Liver (tissue), 9 donors: ENCODE data around the gene XPNPEP1. TPM values are rescaled to one million over a fixed set of nuclear protein-coding genes. Genes with fewer than 3 reads are reported as not detected.

Experiments used
- DNase-seq: peaks from one replicate; pipeline ENCODE4 v3.0.0-alpha.2; 2017; ENCODE audit warnings: low spot score
- H3K27ac ChIP-seq, 2 donors: one replicate each; pipeline ENCODE4 v1.7.0; 2013; ENCODE audit warnings: inconsistent platforms in 2 of 2, low read length in 2 of 2, control low read depth in 1 of 2, low read depth in 1 of 2, mild to moderate bottlenecking in 1 of 2
- H3K27me3 ChIP-seq, 4 donors: one replicate each; pipeline versions ENCODE4 v1.6.1 to v1.7.0; 2013; ENCODE audit warnings: low read length in 3 of 4, inconsistent platforms in 1 of 4, mild to moderate bottlenecking in 1 of 4, moderate library complexity in 1 of 4; ENCODE audit not compliant: control insufficient read depth in 4 of 4, insufficient read depth in 4 of 4
- H3K36me3 ChIP-seq, 4 donors: one replicate each; pipeline versions ENCODE4 v1.6.1 to v1.7.0; 2013; ENCODE audit warnings: low read length in 3 of 4, mild to moderate bottlenecking in 3 of 4, low read depth in 1 of 4, moderate library complexity in 1 of 4; ENCODE audit not compliant: control insufficient read depth in 4 of 4, insufficient read depth in 3 of 4
- H3K4me1 ChIP-seq, 4 donors: one replicate each; pipeline versions ENCODE4 v1.6.1 to v1.7.0; 2013; ENCODE audit warnings: low read length in 3 of 4, mild to moderate bottlenecking in 3 of 4, moderate library complexity in 1 of 4; ENCODE audit not compliant: control insufficient read depth in 4 of 4, insufficient read depth in 4 of 4
- H3K4me3 ChIP-seq, 3 donors: one replicate each; pipeline versions ENCODE4 v1.6.1 to v1.7.0; 2013; ENCODE audit warnings: low read length in 3 of 3, control low read depth in 1 of 3, low read depth in 1 of 3, mild to moderate bottlenecking in 1 of 3
- H3K9ac ChIP-seq, 2 donors: one replicate each; pipeline ENCODE4 v1.7.0; 2013; ENCODE audit warnings: low read length in 2 of 2, mild to moderate bottlenecking in 2 of 2, moderate library complexity in 2 of 2, control low read depth in 1 of 2, low read depth in 1 of 2
- H3K9me3 ChIP-seq, 4 donors: one replicate each; pipeline versions ENCODE4 v1.6.1 to v1.7.0; 2013; ENCODE audit warnings: low read length in 3 of 4; ENCODE audit not compliant: control insufficient read depth in 4 of 4
- CTCF ChIP-seq: fragments of 150-350 bp; IDR thresholded peaks from 2 replicates; pipeline ENCODE4 v1.5.1; 2017; ENCODE audit warnings: improper control_type of control experiment, low read depth, low read length; ENCODE audit not compliant: missing input control
- EGR1 ChIP-seq, 2 donors: IDR thresholded peaks; 2 replicates each; pipeline ENCODE4 v1.6.1; 2016 to 2018; ENCODE audit warnings: antibody characterized with exemption in 2 of 2, low read depth in 2 of 2
- FOXA1 ChIP-seq: IDR thresholded peaks from 2 replicates; pipeline ENCODE4 v1.6.1; 2016; ENCODE audit warnings: antibody characterized with exemption
- FOXA2 ChIP-seq: IDR thresholded peaks from 2 replicates; pipeline ENCODE4 v1.6.1; 2016; ENCODE audit warnings: antibody characterized with exemption
- GABPA ChIP-seq, 2 donors: IDR thresholded peaks in 1 of 2; conservative IDR thresholded peaks in 1 of 2; 2 replicates each; pipeline ENCODE4 v1.6.1; 2016; ENCODE audit warnings: antibody characterized with exemption in 2 of 2, mild to moderate bottlenecking in 1 of 2, moderate library complexity in 1 of 2
- HNF4A ChIP-seq, 2 donors: conservative IDR thresholded peaks; 2 replicates each; pipeline ENCODE4 v1.6.1; 2016; ENCODE audit warnings: antibody characterized with exemption in 2 of 2, mild to moderate bottlenecking in 2 of 2
- HNF4G ChIP-seq: IDR thresholded peaks from 2 replicates; pipeline ENCODE4 v1.6.1; 2016; ENCODE audit warnings: antibody characterized with exemption
- JUND ChIP-seq, 2 donors: IDR thresholded peaks; 2 replicates each; pipeline ENCODE4 v1.6.1; 2016; ENCODE audit warnings: antibody characterized with exemption in 2 of 2
- MAX ChIP-seq: IDR thresholded peaks from 2 replicates; pipeline ENCODE4 v1.6.1; 2016; ENCODE audit warnings: antibody characterized with exemption
- NR2F2 ChIP-seq: IDR thresholded peaks from 2 replicates; pipeline ENCODE4 v1.6.1; 2016; ENCODE audit warnings: antibody characterized with exemption
- RAD21 ChIP-seq, 2 donors: IDR thresholded peaks; 2 replicates each; pipeline ENCODE4 v1.6.1; 2016; ENCODE audit warnings: antibody characterized with exemption in 2 of 2, mild to moderate bottlenecking in 2 of 2
- RXRA ChIP-seq, 2 donors: IDR thresholded peaks; 2 replicates each; pipeline ENCODE4 v1.6.1; 2017 to 2018; ENCODE audit warnings: antibody characterized with exemption in 2 of 2, mild to moderate bottlenecking in 1 of 2
- SP1 ChIP-seq: IDR thresholded peaks from 2 replicates; pipeline ENCODE4 v1.6.1; 2018; ENCODE audit warnings: antibody characterized with exemption, mild to moderate bottlenecking
- TAF1 ChIP-seq: conservative IDR thresholded peaks from 2 replicates; pipeline ENCODE4 v1.6.1; 2016; ENCODE audit warnings: antibody characterized with exemption, mild to moderate bottlenecking
- YY1 ChIP-seq: IDR thresholded peaks from 2 replicates; pipeline ENCODE4 v1.6.1; 2016; ENCODE audit warnings: antibody characterized with exemption, mild to moderate bottlenecking
- ZBTB33 ChIP-seq: IDR thresholded peaks from 2 replicates; pipeline ENCODE4 v1.6.1; 2016; ENCODE audit warnings: antibody characterized with exemption
- WGBS: extraction: QIAGEN DNeasy Blood & Tissue Kit; methylation state at CpG from one replicate; pipeline ENCODE4 v1.1.7; 2013; 5-methylcytosine and 5-hydroxymethylcytosine counted together
- polyA plus RNA-seq, 2 donors: library from polyadenylated mRNA; stranded (reverse) in 1 of 2; unstranded in 1 of 2; fragments of 200-250 nt in 1 of 2; fragments of >200 nt in 1 of 2; fragmentation: Nextera tagmentation in 1 of 2; extraction: Ambion mirVana in 1 of 2; gene quantifications; one replicate each; pipeline versions ENCODE4 v1.2.1 to v1.2.3, GENCODE V29; 2013 to 2015
- total RNA-seq, 2 donors: library from RNA; depleted of rRNA; stranded (reverse); fragments of >200 nt; gene quantifications; one replicate each; pipeline ENCODE4 v1.2.3, GENCODE V29; 2014
- TF ChIP-seq, protein P1 (sequence below): IDR thresholded peaks from 2 replicates; pipeline ENCODE4 v1.6.1; 2016; ENCODE audit warnings: antibody characterized with exemption, mild to moderate bottlenecking
- TF ChIP-seq, protein P2 (sequence below): IDR thresholded peaks from 2 replicates; pipeline ENCODE4 v1.6.1; 2016; ENCODE audit warnings: antibody characterized with exemption
- donor health status: healthy.
- donor health status: healthy.
- donor health status: healthy.
- donor health status: healthy.
- donor health status: healthy.

XPNPEP1 gene
- total and polyA plus RNA-seq, 4 donors: 9.1 to 38.1 (median 27.3) TPM

GRCh38 chr10:109940553-109940952 is 17.2 kb upstream of the XPNPEP1 start:
- H3K9me3 ChIP-seq: no peaks in the 10 kb centered on the region
- H3K4me3 ChIP-seq: no peak overlapping the region
- TF ChIP-seq RAD21 (IDR thresholded peaks at IDR 0.05): no peak
- no peak for TF ChIP-seq EGR1 (IDR thresholded peaks at IDR 0.05; ENCODE audit: low read depth in 2 of 2)
- TF ChIP-seq FOXA1: no peak
- TF ChIP-seq, protein P1, sequence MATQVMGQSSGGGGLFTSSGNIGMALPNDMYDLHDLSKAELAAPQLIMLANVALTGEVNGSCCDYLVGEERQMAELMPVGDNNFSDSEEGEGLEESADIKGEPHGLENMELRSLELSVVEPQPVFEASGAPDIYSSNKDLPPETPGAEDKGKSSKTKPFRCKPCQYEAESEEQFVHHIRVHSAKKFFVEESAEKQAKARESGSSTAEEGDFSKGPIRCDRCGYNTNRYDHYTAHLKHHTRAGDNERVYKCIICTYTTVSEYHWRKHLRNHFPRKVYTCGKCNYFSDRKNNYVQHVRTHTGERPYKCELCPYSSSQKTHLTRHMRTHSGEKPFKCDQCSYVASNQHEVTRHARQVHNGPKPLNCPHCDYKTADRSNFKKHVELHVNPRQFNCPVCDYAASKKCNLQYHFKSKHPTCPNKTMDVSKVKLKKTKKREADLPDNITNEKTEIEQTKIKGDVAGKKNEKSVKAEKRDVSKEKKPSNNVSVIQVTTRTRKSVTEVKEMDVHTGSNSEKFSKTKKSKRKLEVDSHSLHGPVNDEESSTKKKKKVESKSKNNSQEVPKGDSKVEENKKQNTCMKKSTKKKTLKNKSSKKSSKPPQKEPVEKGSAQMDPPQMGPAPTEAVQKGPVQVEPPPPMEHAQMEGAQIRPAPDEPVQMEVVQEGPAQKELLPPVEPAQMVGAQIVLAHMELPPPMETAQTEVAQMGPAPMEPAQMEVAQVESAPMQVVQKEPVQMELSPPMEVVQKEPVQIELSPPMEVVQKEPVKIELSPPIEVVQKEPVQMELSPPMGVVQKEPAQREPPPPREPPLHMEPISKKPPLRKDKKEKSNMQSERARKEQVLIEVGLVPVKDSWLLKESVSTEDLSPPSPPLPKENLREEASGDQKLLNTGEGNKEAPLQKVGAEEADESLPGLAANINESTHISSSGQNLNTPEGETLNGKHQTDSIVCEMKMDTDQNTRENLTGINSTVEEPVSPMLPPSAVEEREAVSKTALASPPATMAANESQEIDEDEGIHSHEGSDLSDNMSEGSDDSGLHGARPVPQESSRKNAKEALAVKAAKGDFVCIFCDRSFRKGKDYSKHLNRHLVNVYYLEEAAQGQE: no peak
- no peak for TF ChIP-seq ZBTB33
- TF ChIP-seq TAF1: no peak
- TF ChIP-seq, protein P2, sequence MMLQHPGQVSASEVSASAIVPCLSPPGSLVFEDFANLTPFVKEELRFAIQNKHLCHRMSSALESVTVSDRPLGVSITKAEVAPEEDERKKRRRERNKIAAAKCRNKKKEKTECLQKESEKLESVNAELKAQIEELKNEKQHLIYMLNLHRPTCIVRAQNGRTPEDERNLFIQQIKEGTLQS: no peak
- no peak for TF ChIP-seq CTCF
- TF ChIP-seq JUND (IDR thresholded peaks at IDR 0.05): no peak
- TF ChIP-seq FOXA2: no peak
- TF ChIP-seq GABPA (IDR thresholded peaks at IDR 0.05 in 1 of 2, conservative IDR thresholded peaks at IDR 0.05 in 1 of 2): no peak
- no peak for TF ChIP-seq RXRA (IDR thresholded peaks at IDR 0.05)
- TF ChIP-seq NR2F2: no peak
- TF ChIP-seq MAX: no peak
- no peak for TF ChIP-seq YY1
- TF ChIP-seq HNF4G: no peak
- no peak for TF ChIP-seq HNF4A (conservative IDR thresholded peaks at IDR 0.05)
- TF ChIP-seq SP1: no peak
- H3K4me1 ChIP-seq: peaks cover 0 to 1% (median 0%) of the 10 kb centered on the region in 4 donors
- no peaks in the 10 kb centered on the region for H3K27me3 ChIP-seq
- no peak for DNase-seq
- H3K9ac ChIP-seq: no peak overlapping the region
- no peak overlapping the region for H3K27ac ChIP-seq
- WGBS: 97% methylated on average over 3 of the region's 3 CpGs
- no peaks in the 10 kb centered on the region for H3K36me3 ChIP-seq

GRCh38 chr10:109940117-109940516 is 16.8 kb upstream of the XPNPEP1 start:
- TF ChIP-seq GABPA (IDR thresholded peaks at IDR 0.05 in 1 of 2, conservative IDR thresholded peaks at IDR 0.05 in 1 of 2) (no peak), NR2F2 (no peak)
- 67% methylated on average over 1 of the region's 1 CpG for WGBS
- DNase-seq: no peak
- Histone ChIP-seq H3K27ac (no peak overlapping the region), H3K36me3 (no peaks in the 10 kb centered on the region), H3K4me1 (peaks cover 0 to 1% (median 0%) of the 10 kb centered on the region in 4 donors), H3K4me3 (no peak overlapping the region), H3K27me3 (no peaks in the 10 kb centered on the region), H3K9ac (no peak overlapping the region), H3K9me3 (no peaks in the 10 kb centered on the region)
